ENCODE measurements around the gene MCM5.
"Not testable (repeated sequence)": the region's sequence is repeated elsewhere in the genome, so short reads cannot be mapped to it uniquely, and the experiment has no call there.

The MCM5 gene

DNA sequence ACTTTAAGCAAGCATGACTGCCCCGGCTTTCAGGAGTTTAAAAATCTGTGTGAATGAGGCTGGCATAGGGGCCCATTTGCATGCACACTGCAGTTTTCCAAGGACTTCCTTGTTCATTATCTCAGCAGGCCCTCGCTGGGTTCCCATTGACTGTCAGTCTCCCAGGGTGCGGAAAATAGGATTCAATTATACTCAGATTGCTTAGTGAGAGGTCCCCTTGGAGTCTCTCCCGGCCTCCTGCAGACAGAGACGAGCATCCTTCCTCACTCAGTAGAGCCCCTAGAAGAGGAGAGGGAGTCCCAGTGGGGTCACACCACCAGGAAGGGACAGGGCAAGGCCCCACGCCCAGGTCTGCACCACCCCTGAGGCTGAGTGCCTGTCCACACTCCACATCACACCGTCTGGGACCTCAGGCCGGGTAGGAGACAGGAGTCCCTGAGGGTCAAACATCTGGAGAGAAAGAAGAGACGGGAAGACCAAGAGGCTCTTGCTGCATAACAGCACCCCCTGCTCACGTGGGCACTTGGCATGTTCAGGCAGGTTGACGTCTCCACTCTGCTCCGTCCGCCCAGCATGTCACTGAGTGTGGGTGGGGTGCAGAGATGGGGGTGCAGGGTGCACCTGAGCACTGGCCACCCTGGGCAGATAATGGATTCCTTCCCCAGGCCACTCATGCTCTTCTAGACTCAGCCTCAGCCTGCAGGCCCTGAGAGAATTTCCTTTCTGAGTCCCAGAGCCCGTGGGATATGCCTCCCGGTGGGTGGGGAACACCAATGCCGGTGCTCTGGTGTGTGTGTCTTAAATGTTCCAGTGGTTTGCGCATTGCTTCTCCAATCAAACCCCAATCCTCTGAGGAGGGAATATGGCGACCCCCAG, 58.8 kb downstream of the MCM5 start:
- H3K9ac ChIP-seq (ENCODE audit: low read length) = no peak overlapping the region
- no peak overlapping the region for H3K4me3 ChIP-seq (ENCODE audit: low read depth in 1 of 2, low read length in 2 of 2)
- no peaks in the 10 kb centered on the region for H3K27me3 ChIP-seq (ENCODE audit: control insufficient read depth in 1 of 2, insufficient read depth in 2 of 2, low read length in 2 of 2)
- H3K36me3 ChIP-seq (ENCODE audit: insufficient read depth, low read length) = no peaks in the 10 kb centered on the region
- H3K4me1 ChIP-seq (ENCODE audit: insufficient read depth, low read length) = no peaks in the 10 kb centered on the region
- no peak overlapping the region for H3K27ac ChIP-seq (ENCODE audit: low read depth, low read length)
- H3K9me3 ChIP-seq (ENCODE audit: low read length) = no peaks in the 10 kb centered on the region

DNA sequence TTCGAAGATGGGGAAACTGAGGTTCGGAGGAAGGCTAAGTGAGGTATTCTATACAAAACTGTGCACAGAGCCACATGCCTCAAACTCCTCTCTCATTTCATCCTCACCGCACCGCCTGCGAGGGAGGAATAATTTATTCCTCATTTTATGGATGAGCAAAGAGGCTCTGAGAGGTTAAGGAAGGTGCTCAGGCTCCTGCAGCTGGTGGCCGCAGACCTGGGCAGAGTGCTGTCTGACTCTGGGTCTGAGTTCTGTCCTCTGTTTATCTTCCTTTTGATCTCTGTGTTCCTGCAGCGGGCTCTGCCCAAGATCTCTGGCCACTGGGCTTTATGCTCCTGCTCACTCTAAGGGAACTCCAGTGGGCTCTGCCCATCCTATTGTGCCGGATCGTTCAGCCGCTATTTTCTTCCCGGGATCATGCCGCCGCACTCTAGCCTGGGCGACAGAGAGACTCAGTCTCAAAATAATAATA, 59.5 kb downstream of the MCM5 start:
- no peak overlapping the region for H3K27ac ChIP-seq (ENCODE audit: low read depth, low read length)
- H3K27me3 ChIP-seq (ENCODE audit: control insufficient read depth in 1 of 2, insufficient read depth in 2 of 2, low read length in 2 of 2) = no peaks in the 10 kb centered on the region
- no peak overlapping the region for H3K4me3 ChIP-seq (ENCODE audit: low read depth in 1 of 2, low read length in 2 of 2)
- no peaks in the 10 kb centered on the region for H3K9me3 ChIP-seq (ENCODE audit: low read length)
- H3K9ac ChIP-seq (ENCODE audit: low read length) = no peak overlapping the region
- H3K36me3 ChIP-seq (ENCODE audit: insufficient read depth, low read length) = no peaks in the 10 kb centered on the region
- no peaks in the 10 kb centered on the region for H3K4me1 ChIP-seq (ENCODE audit: insufficient read depth, low read length)

DNA sequence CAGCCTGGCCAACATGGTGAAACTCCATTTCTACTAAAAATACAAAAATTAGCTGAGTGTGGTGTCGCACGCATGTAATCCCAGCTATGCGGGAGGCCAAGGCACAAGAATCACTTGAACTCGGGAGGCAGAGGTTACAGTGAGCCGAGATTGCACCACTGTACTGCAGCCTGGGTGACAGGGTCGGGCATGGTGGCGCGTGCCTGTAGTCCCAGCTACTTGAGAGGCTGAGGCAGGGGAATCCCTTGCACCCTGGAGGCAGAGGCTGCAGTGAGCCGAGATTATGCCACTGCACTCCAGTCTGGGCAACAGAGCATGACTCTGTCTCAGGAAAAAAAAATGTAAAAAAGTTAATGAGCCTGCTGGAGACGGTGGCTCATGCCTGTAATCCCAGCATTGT, 60.0 kb downstream of the MCM5 start:
- H3K36me3 ChIP-seq (ENCODE audit: insufficient read depth, low read length); H3K9me3 ChIP-seq (ENCODE audit: low read length); H3K4me3 ChIP-seq (ENCODE audit: low read depth in 1 of 2, low read length in 2 of 2); H3K27ac ChIP-seq (ENCODE audit: low read depth, low read length); H3K9ac ChIP-seq (ENCODE audit: low read length); H3K4me1 ChIP-seq (ENCODE audit: insufficient read depth, low read length); H3K27me3 ChIP-seq (ENCODE audit: control insufficient read depth in 1 of 2, insufficient read depth in 2 of 2, low read length in 2 of 2): not testable (repeated sequence)

DNA sequence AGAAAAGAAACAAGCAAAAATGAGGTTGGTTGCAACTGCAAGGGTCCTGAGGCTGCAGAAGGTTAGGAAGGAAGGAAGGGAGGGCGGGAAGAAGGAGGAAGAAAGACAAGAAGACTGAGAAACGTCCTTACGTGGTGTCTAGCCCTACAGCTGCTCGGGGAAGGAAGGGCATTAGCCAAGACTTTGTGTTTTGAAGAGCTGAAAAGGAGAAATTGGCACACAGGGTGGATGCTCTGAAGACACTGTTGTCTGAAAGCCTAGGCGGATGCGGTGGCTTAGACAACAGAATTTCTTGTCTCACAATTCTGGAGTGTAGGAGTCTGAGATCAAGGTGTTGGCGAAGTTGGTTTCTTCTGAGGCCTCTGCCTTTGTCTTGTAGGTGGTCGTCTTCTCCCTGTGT, 60.7 kb downstream of the MCM5 start:
- no peaks in the 10 kb centered on the region for H3K4me1 ChIP-seq (ENCODE audit: insufficient read depth, low read length)
- H3K27ac ChIP-seq (ENCODE audit: low read depth, low read length) = no peak overlapping the region
- no peaks in the 10 kb centered on the region for H3K9me3 ChIP-seq (ENCODE audit: low read length)
- no peaks in the 10 kb centered on the region for H3K36me3 ChIP-seq (ENCODE audit: insufficient read depth, low read length)
- H3K27me3 ChIP-seq (ENCODE audit: control insufficient read depth in 1 of 2, insufficient read depth in 2 of 2, low read length in 2 of 2) = no peaks in the 10 kb centered on the region
- no peak overlapping the region for H3K4me3 ChIP-seq (ENCODE audit: low read depth in 1 of 2, low read length in 2 of 2)
- H3K9ac ChIP-seq (ENCODE audit: low read length) = no peak overlapping the region

DNA sequence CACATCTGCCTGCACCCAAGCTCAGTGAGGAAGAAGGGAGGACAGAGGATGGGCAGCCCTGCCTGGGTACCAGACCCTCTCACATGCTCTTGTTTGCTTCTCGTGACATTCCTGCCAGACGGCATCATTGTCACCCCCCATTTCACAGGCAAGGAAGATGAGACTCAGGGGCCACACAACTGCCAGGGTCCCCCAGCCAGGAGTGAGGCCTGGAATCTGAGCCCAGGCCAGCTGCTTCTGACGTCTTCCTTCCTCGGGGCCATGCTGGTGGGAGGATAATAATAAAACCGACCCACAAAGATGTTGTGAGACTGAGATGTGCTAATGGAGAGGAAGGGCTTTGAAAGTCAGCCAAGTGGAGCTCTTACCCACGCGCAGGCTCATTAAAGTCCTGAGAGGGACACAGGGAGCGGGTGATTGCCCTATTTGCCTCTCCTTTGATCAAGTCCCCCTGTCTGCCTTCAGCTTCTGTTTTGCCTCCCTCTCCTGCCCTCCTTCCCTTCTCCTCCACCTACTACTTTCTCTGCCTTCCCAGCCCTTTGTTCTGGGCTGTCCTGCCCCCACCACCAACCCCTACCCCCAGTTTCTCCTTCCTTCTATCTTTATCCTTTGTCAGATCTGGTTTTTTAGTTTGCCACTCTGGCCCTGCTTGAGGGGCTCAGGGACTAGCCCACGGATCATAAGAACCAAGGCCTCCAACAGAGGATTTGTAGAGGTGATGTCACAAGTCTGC, 62.7 kb downstream of the MCM5 start:
- no peak overlapping the region for H3K4me3 ChIP-seq (ENCODE audit: low read depth in 1 of 2, low read length in 2 of 2)
- no peaks in the 10 kb centered on the region for H3K9me3 ChIP-seq (ENCODE audit: low read length)
- H3K27me3 ChIP-seq (ENCODE audit: control insufficient read depth in 1 of 2, insufficient read depth in 2 of 2, low read length in 2 of 2) = no peaks in the 10 kb centered on the region
- H3K27ac ChIP-seq (ENCODE audit: low read depth, low read length) = no peak overlapping the region
- H3K9ac ChIP-seq (ENCODE audit: low read length) = no peak overlapping the region
- H3K36me3 ChIP-seq (ENCODE audit: insufficient read depth, low read length) = no peaks in the 10 kb centered on the region
- H3K4me1 ChIP-seq (ENCODE audit: insufficient read depth, low read length) = peaks cover 2% of the 10 kb centered on the region

DNA sequence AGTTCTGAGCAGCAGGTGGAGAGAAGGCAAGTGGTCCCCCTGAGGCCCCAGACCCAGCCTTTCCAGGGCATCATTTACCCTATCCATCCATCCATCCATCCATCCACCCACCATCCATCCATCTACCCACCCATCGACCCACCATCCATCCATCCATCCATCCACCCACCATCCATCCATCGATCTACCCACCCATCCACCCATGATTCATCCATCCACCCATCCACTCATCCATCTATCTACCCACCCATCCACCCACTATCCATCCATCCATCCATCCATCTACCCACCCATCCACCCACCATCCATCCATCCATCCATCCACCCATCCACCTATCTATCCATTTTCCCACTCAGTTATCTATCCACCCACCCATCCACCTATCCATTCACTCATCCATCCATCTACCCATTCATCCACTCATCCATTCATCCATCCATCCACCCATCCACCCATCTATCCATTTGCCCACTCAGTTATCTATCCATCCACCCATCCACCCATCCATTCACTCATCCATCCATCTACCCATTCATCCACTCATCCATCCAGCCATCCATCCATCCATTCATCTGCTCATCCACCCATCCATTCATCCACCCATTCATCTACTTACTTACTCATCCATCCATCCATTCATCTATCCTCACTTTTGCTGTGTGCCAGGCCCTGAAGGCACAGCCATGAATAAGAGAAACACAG, 63.4 kb downstream of the MCM5 start:
- Histone ChIP-seq H3K27me3 (ENCODE audit: control insufficient read depth in 1 of 2, insufficient read depth in 2 of 2, low read length in 2 of 2) (no peaks in the 10 kb centered on the region), H3K9ac (ENCODE audit: low read length) (no peak overlapping the region), H3K4me1 (ENCODE audit: insufficient read depth, low read length) (peaks cover 10% of the 10 kb centered on the region), H3K9me3 (ENCODE audit: low read length) (no peaks in the 10 kb centered on the region), H3K4me3 (ENCODE audit: low read depth in 1 of 2, low read length in 2 of 2) (no peak overlapping the region), H3K27ac (ENCODE audit: low read depth, low read length) (no peak overlapping the region), H3K36me3 (ENCODE audit: insufficient read depth, low read length) (no peaks in the 10 kb centered on the region)

DNA sequence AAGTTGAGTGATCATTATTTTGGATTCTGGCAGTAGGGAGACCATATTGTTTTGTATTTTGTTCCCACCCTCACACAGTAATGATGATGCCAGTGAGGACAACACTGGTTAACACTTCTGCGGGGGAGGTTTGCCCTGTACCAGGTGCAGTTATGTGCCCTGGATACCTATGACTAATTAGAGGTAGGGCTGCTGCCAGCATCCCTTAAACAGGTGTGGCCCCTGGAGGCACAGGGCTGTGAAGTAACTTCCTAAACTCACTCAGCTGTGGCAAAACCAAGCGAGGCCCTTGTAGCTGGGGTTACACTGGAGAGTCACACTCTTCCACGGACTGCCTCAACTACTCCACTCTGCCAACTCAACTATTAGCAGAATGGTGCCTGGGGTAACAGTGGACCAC, 64.5 kb downstream of the MCM5 start:
- H3K4me3 ChIP-seq (ENCODE audit: low read depth in 1 of 2, low read length in 2 of 2) = no peak overlapping the region
- no peaks in the 10 kb centered on the region for H3K27me3 ChIP-seq (ENCODE audit: control insufficient read depth in 1 of 2, insufficient read depth in 2 of 2, low read length in 2 of 2)
- no peaks in the 10 kb centered on the region for H3K9me3 ChIP-seq (ENCODE audit: low read length)
- no peak overlapping the region for H3K27ac ChIP-seq (ENCODE audit: low read depth, low read length)
- no peak overlapping the region for H3K9ac ChIP-seq (ENCODE audit: low read length)
- H3K4me1 ChIP-seq (ENCODE audit: insufficient read depth, low read length) = peaks cover 18% of the 10 kb centered on the region
- H3K36me3 ChIP-seq (ENCODE audit: insufficient read depth, low read length) = no peaks in the 10 kb centered on the region

DNA sequence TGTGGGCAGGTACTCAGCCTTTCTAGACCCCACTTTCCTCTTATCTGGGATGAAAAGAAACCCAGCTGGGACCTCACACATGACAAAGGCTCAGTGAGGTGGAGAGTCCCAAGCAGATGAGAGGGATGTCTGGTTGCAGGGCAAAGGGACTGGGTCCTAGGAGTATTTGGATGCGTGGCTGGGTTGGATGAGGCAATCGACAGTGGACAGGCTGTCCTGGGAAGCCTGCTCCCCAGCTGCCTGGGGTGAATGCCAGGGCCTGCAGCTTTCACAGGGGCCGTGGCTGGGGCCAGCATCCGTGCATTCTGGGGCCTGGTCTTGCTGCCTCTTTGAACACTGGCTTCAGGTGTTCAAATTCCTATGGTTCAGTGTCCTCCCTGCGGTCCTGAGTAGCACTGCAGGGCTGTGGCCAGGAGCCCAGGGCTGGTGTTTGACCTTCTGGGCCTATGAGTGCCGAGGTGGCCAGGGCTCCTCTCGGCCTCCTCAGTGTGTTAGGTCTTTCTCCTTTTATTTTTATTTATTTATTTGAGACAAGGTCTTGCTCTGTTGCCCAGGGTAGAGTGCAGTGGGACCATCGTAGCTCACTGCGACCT, 65.3 kb downstream of the MCM5 start:
- no peak overlapping the region for H3K4me3 ChIP-seq (ENCODE audit: low read depth in 1 of 2, low read length in 2 of 2)
- peak overlapping the region; percentile 52 for H3K27ac ChIP-seq (ENCODE audit: low read depth, low read length)
- H3K4me1 ChIP-seq (ENCODE audit: insufficient read depth, low read length) = peaks cover 21% of the 10 kb centered on the region

DNA sequence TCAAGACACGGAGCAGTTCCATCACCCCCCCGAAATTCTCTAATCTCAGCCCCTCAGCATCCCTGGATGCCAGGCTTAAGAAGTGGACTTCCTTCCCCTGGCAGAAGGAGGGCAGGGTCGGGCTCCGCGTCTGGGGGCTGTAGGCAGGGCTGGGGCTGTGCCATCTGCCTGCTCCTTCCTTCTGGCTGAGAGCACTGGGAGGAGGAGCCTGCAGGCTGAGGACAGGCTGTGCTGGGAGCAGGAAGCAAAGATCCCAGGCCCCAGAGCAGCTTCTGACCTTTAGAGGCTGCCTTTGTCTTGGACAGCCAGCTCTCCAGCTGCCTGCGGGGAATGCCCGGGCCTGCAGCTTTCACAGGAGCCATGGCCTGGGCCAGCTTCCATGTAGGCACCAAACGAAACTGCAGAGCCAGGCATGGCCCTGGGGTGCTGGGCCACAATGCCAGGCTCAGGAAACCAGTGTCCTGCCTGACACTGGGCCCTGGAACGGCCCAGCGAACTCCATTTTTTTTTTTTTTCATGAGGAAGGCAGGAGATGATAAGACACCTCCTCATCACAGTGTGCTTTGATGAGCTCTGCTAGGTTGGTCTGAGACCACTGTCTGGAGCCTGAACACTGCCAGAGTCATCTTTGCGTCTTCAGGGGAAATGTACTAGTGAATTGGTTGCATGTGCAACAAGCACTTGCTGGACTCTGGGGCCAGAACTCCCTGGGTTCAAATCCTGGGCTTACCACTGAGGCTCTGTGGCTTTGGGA, 67.9 kb downstream of the MCM5 start:
- H3K9ac ChIP-seq (ENCODE audit: low read length) = no peak overlapping the region
- H3K27ac ChIP-seq (ENCODE audit: low read depth, low read length) = peak overlapping the region; percentile 93
- no peak overlapping the region for H3K4me3 ChIP-seq (ENCODE audit: low read depth in 1 of 2, low read length in 2 of 2)
- H3K9me3 ChIP-seq (ENCODE audit: low read length) = no peaks in the 10 kb centered on the region
- H3K27me3 ChIP-seq (ENCODE audit: control insufficient read depth in 1 of 2, insufficient read depth in 2 of 2, low read length in 2 of 2) = no peaks in the 10 kb centered on the region
- H3K4me1 ChIP-seq (ENCODE audit: insufficient read depth, low read length) = peaks cover 26% of the 10 kb centered on the region
- no peaks in the 10 kb centered on the region for H3K36me3 ChIP-seq (ENCODE audit: insufficient read depth, low read length)

More for the DNA sequence above, 65.3 kb downstream of the MCM5 start:
- Histone ChIP-seq H3K27me3 (ENCODE audit: control insufficient read depth in 1 of 2, insufficient read depth in 2 of 2, low read length in 2 of 2) (no peaks in the 10 kb centered on the region), H3K9ac (ENCODE audit: low read length) (no peak overlapping the region), H3K36me3 (ENCODE audit: insufficient read depth, low read length) (no peaks in the 10 kb centered on the region), H3K9me3 (ENCODE audit: low read length) (no peaks in the 10 kb centered on the region)

DNA sequence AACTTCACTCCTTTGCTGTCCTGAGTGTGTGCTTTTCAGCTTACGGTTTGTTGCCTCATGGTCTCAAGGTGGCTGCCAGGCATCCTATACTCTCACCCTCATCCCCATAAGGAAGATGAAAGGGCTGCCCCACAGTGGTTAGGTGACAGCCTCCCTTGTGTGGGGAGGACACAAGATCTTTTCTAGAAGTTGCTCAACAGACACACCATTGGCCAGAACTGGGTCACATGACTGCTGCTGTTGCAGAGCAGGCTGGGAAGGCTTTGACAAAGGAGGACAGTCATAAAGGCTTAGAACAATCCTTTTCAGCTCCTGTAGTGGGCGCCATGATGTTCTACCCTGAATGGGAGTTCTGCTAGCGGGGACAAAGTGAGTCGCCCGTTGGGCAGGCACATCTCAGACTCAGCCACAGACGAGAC, 71.0 kb downstream of the MCM5 start:
- Histone ChIP-seq H3K36me3 (ENCODE audit: insufficient read depth, low read length) (no peaks in the 10 kb centered on the region), H3K9ac (ENCODE audit: low read length) (no peak overlapping the region), H3K9me3 (ENCODE audit: low read length) (no peaks in the 10 kb centered on the region), H3K4me1 (ENCODE audit: insufficient read depth, low read length) (peaks cover 33% of the 10 kb centered on the region), H3K27ac (ENCODE audit: low read depth, low read length) (no peak overlapping the region), H3K27me3 (ENCODE audit: control insufficient read depth in 1 of 2, insufficient read depth in 2 of 2, low read length in 2 of 2) (no peaks in the 10 kb centered on the region), H3K4me3 (ENCODE audit: low read depth in 1 of 2, low read length in 2 of 2) (no peak overlapping the region)

Measured in muscle layer of colon (tissue), 2 donors.